IMR-90 (cell line): Measurements from ENCODE around the gene UBTFL1. TPM values are rescaled to one million over a fixed set of nuclear protein-coding genes. Genes with fewer than 3 reads are reported as not detected.

ENCODE experiments used
- ATAC-seq: fragments of 200-7000 bp; cut with Tn5 transposase; 2 replicates; pipeline ENCODE4 v1.9.1; 2020; ENCODE audit warnings: low read depth, mild to moderate bottlenecking, moderate library complexity
- BruUV-seq: library from RNA; stranded (reverse); fragments of 400-500 nt; replicated peaks from 2 replicates; lab custom pipeline; 2021; lab: Mats Ljungman, UMichigan
- CTCF ChIA-PET: fragments of 300-600 bp; formaldehyde crosslinking; extraction: SDS; loops from one replicate; lab custom pipeline; 2021; ENCODE audit warnings: antibody characterized with exemption; lab: Yijun Ruan, JAX
- POLR2A ChIA-PET: fragments of 300-600 bp; sonication (Branson Sonifier 250); formaldehyde crosslinking; loops from one replicate; lab custom pipeline; 2022; ENCODE audit warnings: antibody characterized with exemption; ENCODE audit not compliant: unreplicated experiment; lab: Charles Lee
- DNase-seq: peaks from one replicate; pipeline ENCODE4 v3.0.0; 2013
- H2AFZ ChIP-seq: replicated peaks from 2 replicates; pipeline ENCODE3; 2013; ENCODE audit warnings: low read length, mild to moderate bottlenecking; ENCODE audit not compliant: poor library complexity
- H2AK5ac ChIP-seq: 2 replicates; pipeline ENCODE4 v1.6.1; 2013; ENCODE audit warnings: low read depth, low read length, inconsistent platforms
- H2AK9ac ChIP-seq: replicated peaks from 2 replicates; pipeline ENCODE3; 2013; ENCODE audit warnings: mild to moderate bottlenecking, low read depth, low read length, moderate library complexity; ENCODE audit not compliant: poor library complexity
- H2BK120ac ChIP-seq: 2 replicates; pipeline ENCODE4 v1.6.1; 2013; ENCODE audit warnings: low read depth, low read length, inconsistent platforms
- H2BK15ac ChIP-seq: 3 replicates; pipeline ENCODE4 v1.6.1; 2013; ENCODE audit warnings: low read depth, low read length, inconsistent platforms
- H2BK20ac ChIP-seq: 2 replicates; pipeline ENCODE4 v1.6.1; 2013; ENCODE audit warnings: low read depth, mild to moderate bottlenecking, inconsistent platforms, low read length, moderate library complexity
- H2BK5ac ChIP-seq: 2 replicates; pipeline ENCODE4 v1.6.1; 2013; ENCODE audit warnings: mild to moderate bottlenecking, low read depth, low read length, inconsistent platforms; ENCODE audit not compliant: poor library complexity, severe bottlenecking
- H3K14ac ChIP-seq: replicated peaks from 2 replicates; pipeline ENCODE4 v1.6.1; 2013; ENCODE audit warnings: low read depth, low read length, inconsistent platforms
- H3K18ac ChIP-seq: 2 replicates; pipeline ENCODE4 v1.6.1; 2013; ENCODE audit warnings: low read depth, low read length, control low read depth
- H3K23ac ChIP-seq: 2 replicates; pipeline ENCODE4 v1.6.1; 2013; ENCODE audit warnings: low read depth, low read length, inconsistent platforms
- H3K27ac ChIP-seq: 2 replicates; pipeline ENCODE4 v1.5.1; 2013; ENCODE audit warnings: mild to moderate bottlenecking, control low read depth, low read length; ENCODE audit not compliant: insufficient read depth
- H3K27me3 ChIP-seq: 2 replicates; pipeline ENCODE4 v1.6.1; 2013; ENCODE audit warnings: low read length; ENCODE audit not compliant: control insufficient read depth, insufficient read depth
- H3K36me3 ChIP-seq: 2 replicates; pipeline ENCODE4 v1.6.1; 2013; ENCODE audit warnings: low read length, mixed read lengths; ENCODE audit not compliant: control insufficient read depth, insufficient read depth
- H3K4ac ChIP-seq: 2 replicates; pipeline ENCODE4 v1.6.1; 2013; ENCODE audit warnings: low read depth, low read length, inconsistent platforms
- H3K4me1 ChIP-seq: 2 replicates; pipeline ENCODE4 v1.6.1; 2013; ENCODE audit warnings: low read length, mixed read lengths; ENCODE audit not compliant: control insufficient read depth, insufficient read depth
- H3K4me2 ChIP-seq: 2 replicates; pipeline ENCODE4 v1.6.1; 2013; ENCODE audit warnings: low read depth, mild to moderate bottlenecking, control low read depth, low read length, moderate library complexity
- H3K4me3 ChIP-seq: 2 replicates; pipeline ENCODE4 v1.5.1; 2013; ENCODE audit warnings: low read depth, mild to moderate bottlenecking, control low read depth, low read length, moderate library complexity; ENCODE audit not compliant: insufficient read depth
- H3K56ac ChIP-seq: 2 replicates; pipeline ENCODE4 v1.6.1; 2013; ENCODE audit warnings: low read length, inconsistent platforms; ENCODE audit not compliant: insufficient read depth; ENCODE audit errors: extremely low read depth
- H3K79me1 ChIP-seq, 2 experiments: 2 replicates each; pipeline ENCODE4 v1.6.1; 2013; ENCODE audit warnings: low read length in 2 of 2, inconsistent platforms in 1 of 2, low read depth in 1 of 2
- H3K9ac ChIP-seq: 2 replicates; pipeline ENCODE4 v1.6.1; 2013; ENCODE audit warnings: low read depth, low read length, control low read depth
- H3K9me1 ChIP-seq: 2 replicates; pipeline ENCODE4 v1.6.1; 2013; ENCODE audit warnings: low read length, inconsistent platforms; ENCODE audit not compliant: insufficient read depth
- H3K9me3 ChIP-seq: 2 replicates; pipeline ENCODE4 v1.6.1; 2013; ENCODE audit warnings: low read length; ENCODE audit not compliant: control insufficient read depth, insufficient read depth
- H4K20me1 ChIP-seq: 2 replicates; pipeline ENCODE4 v1.6.1; 2013; ENCODE audit warnings: low read length, inconsistent platforms; ENCODE audit not compliant: insufficient read depth
- H4K5ac ChIP-seq: 2 replicates; pipeline ENCODE4 v1.6.1; 2013; ENCODE audit warnings: mild to moderate bottlenecking, low read depth, low read length, control low read depth
- H4K8ac ChIP-seq, 2 experiments: 2 replicates each; pipeline ENCODE4 v1.6.1; 2013; ENCODE audit warnings: low read depth in 2 of 2, low read length in 2 of 2, control low read depth in 1 of 2, inconsistent platforms in 1 of 2
- H4K91ac ChIP-seq: 2 replicates; pipeline ENCODE4 v1.6.1; 2013; ENCODE audit warnings: low read depth, low read length, inconsistent platforms; ENCODE audit not compliant: insufficient read depth
- BHLHE40 ChIP-seq: fragments of 150-350 bp; IDR thresholded peaks from 2 replicates; pipeline ENCODE4 v1.6.1; 2016; ENCODE audit warnings: mild to moderate bottlenecking, low read depth, low read length
- CEBPB ChIP-seq: IDR thresholded peaks from 2 replicates; pipeline ENCODE4 v1.6.1; 2012; ENCODE audit warnings: low read depth, low read length, improper control_type of control experiment
- RCOR1 ChIP-seq: IDR thresholded peaks from 2 replicates; pipeline ENCODE4 v1.6.1; 2012; ENCODE audit warnings: mild to moderate bottlenecking, low read length, improper control_type of control experiment; ENCODE audit not compliant: insufficient replicate concordance
- WGBS, 2 experiments: methylation state at CpG; one replicate each; pipeline versions ENCODE4 v1.1.5 to v1.1.7; 2013; ENCODE audit warnings: missing lambda C conversion rate in 2 of 2; ENCODE audit not compliant: insufficient read length in 1 of 2; ENCODE audit errors: extremely low coverage in 2 of 2; 5-methylcytosine and 5-hydroxymethylcytosine counted together
- dilution Hi-C: fragments of 300-500 bp; cut with HindIII; formaldehyde crosslinking; loops from one replicate; pipeline ENCODE4 v1.14.3; 2018; ENCODE audit warnings: low sequenced_read_pairs; ENCODE audit not compliant: unreplicated experiment
- in situ Hi-C: fragments of 300-500 bp; cut with MboI; formaldehyde crosslinking; loops from 3 replicates; pipeline ENCODE4 v1.14.3; 2019; ENCODE audit warnings: low sequenced_read_pairs, inconsistent platforms, mixed read lengths
- intact Hi-C: fragments of 100-400 bp; cut with micrococcal nuclease; formaldehyde crosslinking; loops from 2 replicates; pipeline ENCODE4 v1.10.0; 2022
- polyA plus RNA-seq, 3 experiments: library from polyadenylated mRNA; depleted of rRNA; stranded (reverse); fragments of >200 nt; gene quantifications; 2 replicates each; pipeline ENCODE4 v1.2.3, GENCODE V29; 2012; ENCODE audit warnings: low replicate concordance in 1 of 3
- total RNA-seq: library from RNA; depleted of rRNA; stranded (reverse); fragments of >200 nt; gene quantifications from 2 replicates; pipeline ENCODE4 v1.2.3, GENCODE V29; 2012

The UBTFL1 gene
- total and polyA plus RNA-seq, 2 of the 4 experiments (the other 2 are of a cell fraction): not detected

DNA sequence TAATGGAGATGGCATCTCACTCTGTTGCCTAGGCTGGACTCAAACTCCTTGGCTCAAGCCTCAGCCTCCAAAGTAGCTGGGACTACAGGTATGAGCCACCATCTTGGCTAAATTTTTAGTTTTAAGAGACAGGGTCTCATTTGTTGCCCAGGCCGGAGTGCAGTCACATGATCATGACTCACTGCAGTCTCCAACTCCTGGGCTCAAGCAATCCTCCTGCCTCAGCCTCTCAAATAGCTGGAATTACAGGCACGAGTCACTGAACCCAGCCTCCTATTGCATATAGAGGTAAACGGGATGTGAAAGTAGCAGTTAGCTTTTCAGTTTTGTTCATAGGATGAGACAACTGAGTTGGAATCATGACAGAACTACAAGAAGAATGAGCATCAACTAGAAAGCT is 39.2 kb downstream of the UBTFL1 start:
- intact Hi-C loops (no loop called here), dilution Hi-C loops (no loop called here), in situ Hi-C loops (loop anchor here (25.0 kb wide), 1 partner anchor 1038 kb away; no protein-coding TSS in a partner anchor)
- Histone ChIP-seq H2AFZ (no peak overlapping the region), H2AK5ac (no peak overlapping the region), H2BK120ac (no peak overlapping the region), H2AK9ac (no peak overlapping the region), H4K5ac (no peak overlapping the region), H3K14ac (no peak overlapping the region), H3K27me3 (no peaks in the 10 kb centered on the region), H3K9ac (no peak overlapping the region), H4K91ac (no peak overlapping the region), H3K23ac (no peak overlapping the region), H2BK20ac (no peak overlapping the region), H3K79me1 (no peaks in the 10 kb centered on the region), H3K4me1 (no peaks in the 10 kb centered on the region), H3K27ac (no peak overlapping the region), H3K4me3 (no peak overlapping the region), H2BK5ac (no peak overlapping the region), H3K4ac (no peak overlapping the region), H3K56ac (no peak overlapping the region), H4K8ac (no peak overlapping the region), H2BK15ac (no peak overlapping the region), H3K9me3 (no peaks in the 10 kb centered on the region), H3K4me2 (no peak overlapping the region), H3K18ac (no peak overlapping the region), H3K9me1 (no peaks in the 10 kb centered on the region), H3K36me3 (no peaks in the 10 kb centered on the region), H4K20me1 (no peaks in the 10 kb centered on the region)
- TF ChIP-seq CEBPB: no peak
- TF ChIP-seq BHLHE40: no peak
- TF ChIP-seq RCOR1: no peak
- DNase-seq (no peak), ATAC-seq (no peak)
- ChIA-PET CTCF (interaction anchor here (1.3 kb wide), 1 partner anchor 12 kb away, joined by 3 read pairs; no protein-coding TSS in a partner anchor), POLR2A (no interaction called here)
- no TSS peak for BruUV-seq
- WGBS, 2 experiments: 20% methylated on average over 1 of the region's 3 CpGs; no CpG with 5 or more reads in 1 of the 2 experiments
